Activated naive CD4-positive, alpha-beta T cell treated with anti-CD3 and anti-CD28 coated beads, Interleukin-2, amount 10 ng/mL, durations not matched to agents 5 hours and 36 hours (primary cell): Measurements from ENCODE around the gene CFAP43. TPM values are rescaled to one million over a fixed set of nuclear protein-coding genes. Genes with fewer than 3 reads are reported as not detected.

Experiments
- microRNA-seq: library from miRNA; unstranded; fragments of <30 nt; microRNA quantifications from one replicate; pipeline ENCODE4 v1.2.0, GENCODE V29; 2022; ENCODE audit warnings: borderline microRNAs expressed, borderline replicate concordance
- total RNA-seq, 2 experiments: library from RNA; stranded (reverse); gene quantifications; one replicate each; pipeline ENCODE4 v1.2.3, GENCODE V29; 2021

The CFAP43 gene, protein sequence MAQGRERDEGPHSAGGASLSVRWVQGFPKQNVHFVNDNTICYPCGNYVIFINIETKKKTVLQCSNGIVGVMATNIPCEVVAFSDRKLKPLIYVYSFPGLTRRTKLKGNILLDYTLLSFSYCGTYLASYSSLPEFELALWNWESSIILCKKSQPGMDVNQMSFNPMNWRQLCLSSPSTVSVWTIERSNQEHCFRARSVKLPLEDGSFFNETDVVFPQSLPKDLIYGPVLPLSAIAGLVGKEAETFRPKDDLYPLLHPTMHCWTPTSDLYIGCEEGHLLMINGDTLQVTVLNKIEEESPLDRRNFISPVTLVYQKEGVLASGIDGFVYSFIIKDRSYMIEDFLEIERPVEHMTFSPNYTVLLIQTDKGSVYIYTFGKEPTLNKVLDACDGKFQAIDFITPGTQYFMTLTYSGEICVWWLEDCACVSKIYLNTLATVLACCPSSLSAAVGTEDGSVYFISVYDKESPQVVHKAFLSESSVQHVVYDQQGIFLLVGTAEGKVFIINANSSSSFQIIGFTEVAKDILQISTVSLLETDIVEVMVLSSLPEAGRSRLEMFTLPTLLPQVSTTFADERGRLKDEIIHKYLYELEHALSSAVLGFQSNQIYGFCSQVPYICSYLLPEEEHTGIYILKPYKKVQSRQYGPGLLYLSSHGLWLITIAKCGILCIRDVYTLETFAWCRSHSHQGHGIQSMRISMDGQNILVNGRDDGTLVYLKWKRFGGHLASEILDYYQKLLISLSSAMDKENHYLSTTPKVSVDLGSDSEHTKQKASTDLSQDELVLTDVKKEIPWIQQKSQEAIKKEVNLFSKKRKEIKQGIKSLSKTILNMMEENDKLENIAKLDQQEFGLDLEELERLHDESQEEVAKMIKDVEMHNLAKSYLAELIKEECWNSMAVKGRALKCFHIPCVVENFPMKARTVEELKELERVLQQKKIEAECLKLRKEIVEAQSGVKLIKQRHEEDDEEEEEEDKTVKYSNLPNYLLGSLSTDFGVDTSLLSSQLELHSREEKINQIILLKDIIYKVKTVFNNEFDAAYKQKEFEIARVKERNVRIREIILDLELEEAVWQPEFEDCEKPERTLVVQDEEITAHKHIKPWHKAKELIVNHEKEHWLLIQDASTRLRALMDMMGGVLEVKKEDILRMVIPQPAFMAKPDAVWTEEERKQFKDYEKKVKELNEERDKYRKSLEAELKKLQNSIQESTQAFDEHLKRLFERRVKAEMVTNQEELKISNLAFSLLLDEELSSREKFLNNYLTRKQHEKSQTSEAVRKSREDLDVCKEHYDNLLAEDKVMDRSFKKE (N-terminal part only)
- not detected for total RNA-seq

DNA sequence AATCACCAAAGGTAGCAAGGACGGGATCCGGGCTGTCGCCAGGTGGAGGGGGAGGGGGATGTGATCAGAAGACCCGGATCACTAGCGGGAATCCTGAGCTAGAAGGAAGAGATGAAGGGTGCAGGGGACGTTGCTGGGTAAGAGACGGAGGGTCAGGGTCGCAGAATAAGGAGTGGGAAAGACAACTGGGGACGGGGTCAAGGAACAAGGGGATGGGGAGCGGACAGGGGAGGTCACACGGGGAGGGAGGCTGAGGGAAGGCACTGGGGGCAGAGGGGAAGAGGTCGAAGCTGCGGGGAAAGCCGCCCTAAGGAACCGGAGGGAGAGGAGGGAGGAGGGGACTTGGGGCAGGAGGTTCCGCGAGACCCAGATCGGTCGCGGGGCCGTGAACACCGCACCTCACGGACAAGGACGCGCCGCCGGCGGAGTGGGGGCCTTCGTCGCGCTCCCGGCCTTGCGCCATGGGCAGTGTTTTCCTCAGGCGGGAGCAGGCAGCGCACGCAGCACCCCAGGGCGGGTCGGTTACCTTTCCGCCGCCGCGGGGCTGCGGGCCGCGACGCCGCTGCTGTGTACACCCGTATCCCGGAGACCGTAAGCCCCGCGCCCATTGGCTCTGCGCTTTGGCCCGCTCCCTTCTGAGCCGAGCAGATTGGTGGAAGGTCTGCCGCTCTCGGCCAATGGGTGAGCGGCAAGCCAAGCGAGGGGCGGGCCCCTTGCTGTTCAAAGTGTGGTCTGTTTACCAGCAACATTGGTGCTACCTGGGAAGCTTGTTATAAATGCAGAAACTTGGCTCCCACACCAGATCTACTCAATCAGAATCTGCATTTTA, at the start of gene CFAP43:
CFAP43 (minus strand) TSS at position 581 of the 829 bp plus-strand sequence; CDS start at position 463, 118 bp downstream.

DNA sequence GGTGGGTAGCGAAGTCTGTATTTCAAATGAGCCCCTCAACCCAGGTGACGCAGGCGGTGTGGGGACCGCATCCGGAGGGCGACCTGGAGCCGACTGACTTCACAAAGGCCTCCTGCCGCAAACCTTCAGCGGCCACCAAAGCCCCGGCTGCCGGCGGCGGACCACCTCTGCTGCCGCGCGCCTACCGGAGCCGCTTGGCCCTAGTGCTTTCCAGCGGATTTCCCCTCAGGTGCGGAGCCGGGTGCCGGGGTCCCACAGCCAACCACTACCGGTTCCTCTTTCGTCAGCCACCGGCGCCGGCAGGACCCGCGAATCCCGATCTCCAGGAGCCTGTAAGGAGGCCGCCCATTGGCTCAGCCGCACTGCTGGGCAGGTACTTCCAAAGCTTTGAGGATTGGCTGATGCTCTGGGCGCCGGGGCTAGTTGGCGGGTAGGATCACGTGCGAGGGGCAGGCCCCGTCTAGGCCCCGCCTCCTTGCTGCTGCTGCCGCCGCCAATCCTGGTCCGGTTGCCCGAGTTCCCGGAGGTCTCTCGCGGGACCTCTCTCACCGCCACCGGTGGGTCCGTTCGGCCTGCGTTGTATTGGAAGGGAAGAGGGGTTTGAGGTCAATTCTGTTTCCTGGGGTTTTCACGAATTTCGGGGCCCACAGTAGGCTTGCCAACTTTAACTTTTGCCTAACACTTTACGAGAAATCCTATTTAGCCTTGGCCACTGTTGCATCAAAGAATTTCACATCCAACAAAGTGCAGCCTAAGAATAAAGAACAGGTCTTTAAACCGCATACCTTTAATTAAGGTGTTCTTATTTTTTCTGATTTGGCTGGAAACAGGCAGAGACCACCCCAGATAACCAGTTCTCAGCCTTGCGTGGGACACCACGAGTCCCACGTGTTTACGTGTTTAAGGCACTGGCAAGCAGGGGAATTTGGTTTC, 36.8 kb upstream of the CFAP43 start, which contains the start of gene GSTO2:
GSTO2 (plus strand) TSS at position 472 of the 933 bp plus-strand sequence. CDS start 5,732 bp downstream, outside the sequence.

DNA sequence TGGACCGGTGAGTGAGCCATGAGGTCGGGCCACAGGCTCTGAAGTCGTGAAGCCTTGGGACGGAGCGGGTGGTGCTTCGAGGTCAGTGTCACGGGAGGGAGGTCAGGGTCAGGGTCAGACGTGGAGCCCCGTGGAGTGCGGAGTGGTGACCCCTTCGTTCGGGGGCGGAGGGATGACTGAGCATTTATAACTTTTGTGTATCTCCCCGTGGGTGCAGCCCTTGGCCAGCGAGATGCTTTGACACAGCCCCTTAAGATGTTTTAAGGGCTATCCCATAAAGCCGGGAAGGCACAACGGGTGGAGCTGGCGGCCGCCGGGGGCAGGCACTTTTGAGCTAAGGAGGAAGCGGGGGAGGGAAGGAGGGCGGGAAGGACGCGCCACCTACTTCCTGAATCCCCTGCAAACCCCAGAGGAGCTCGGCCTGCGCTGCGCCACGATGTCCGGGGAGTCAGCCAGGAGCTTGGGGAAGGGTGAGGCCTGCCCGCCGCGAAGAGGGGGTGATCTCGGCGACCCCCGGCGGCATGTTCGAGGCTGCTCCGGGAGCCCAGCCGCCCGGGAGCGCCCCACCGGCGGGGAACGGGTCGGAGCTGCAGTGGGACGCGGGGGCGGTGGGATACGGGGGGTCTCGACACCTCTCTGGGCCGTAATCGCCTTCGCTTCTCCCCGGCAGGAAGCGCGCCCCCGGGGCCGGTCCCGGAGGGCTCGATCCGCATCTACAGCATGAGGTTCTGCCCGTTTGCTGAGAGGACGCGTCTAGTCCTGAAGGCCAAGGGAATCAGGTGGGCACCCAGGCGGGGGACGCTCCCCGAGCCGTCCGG, 22.5 kb upstream of the CFAP43 start, which contains the start of gene GSTO1:
GSTO1 (plus strand) TSS at position 400 of the 818 bp plus-strand sequence; CDS start at position 437, 37 bp downstream.

DNA sequence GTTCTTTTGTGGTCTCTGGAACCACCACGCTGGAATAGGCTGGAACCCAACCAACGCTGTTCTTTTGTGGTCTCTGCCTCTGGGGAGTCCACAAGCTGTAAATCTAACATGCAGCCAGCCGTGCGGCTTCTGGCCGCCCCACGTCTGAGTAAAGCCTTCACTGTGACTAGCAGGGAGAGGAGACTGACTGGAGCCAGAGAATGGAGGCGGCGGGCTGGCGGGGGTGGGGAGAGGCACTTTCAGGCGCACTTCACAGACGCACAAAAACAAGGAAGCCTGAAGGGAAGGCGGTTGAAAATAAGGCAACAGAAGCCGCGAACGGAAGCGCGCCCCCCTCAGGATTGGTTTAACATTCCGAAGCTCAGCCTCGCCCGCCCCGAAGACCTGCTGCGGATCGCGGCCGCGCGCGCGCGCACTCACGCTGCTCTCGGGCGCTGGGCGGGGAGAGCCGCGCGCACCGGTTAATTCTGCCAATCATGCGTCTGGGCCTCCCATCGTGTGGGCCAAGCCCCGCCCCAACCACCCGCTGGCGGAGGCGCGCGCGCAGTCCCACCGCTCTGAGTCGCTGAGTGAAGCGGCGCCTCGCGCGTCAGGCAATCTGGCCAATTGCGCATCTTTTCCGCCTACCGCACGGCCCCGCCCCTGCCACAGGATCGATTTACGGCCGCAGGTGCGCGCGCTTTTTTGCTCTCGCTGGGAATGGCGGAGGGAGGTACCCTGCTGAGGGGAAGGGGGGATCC, 110.5 kb downstream of the CFAP43 start, which contains the start of gene SFR1:
SFR1 (plus strand) TSS at position 687 of the 740 bp plus-strand sequence; CDS start at position 700, 13 bp downstream.

DNA sequence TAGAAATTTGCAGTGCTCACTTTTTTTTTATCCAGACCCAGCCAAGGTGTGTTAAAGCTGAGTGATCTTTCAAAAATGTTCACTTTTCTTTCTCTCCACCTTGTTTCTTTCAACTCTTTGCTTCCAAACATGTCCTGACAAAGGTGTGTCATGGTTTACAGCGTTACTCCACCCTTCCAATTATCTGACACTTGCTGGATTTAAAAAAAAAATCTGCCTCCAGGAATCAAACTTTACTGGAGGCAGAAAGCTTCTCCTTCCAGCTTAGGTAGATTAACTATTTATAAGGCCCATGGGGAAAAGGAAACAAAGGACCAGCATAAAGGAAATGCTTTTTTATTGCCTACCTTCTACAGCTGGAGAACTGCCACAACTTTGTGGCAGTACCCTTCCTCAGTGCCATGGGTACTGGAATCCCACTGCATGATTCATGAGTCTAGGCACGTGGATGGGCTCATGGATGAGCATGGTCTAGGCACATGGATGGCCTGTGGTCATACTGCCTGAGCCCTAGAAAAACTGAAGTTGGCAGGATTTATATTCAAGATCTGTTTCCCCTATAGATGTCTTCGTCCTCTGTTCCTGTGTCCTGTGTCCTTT, 146.3 kb downstream of the CFAP43 start, which contains the start of gene COL17A1:
COL17A1 (minus strand) TSS at position 80 of the 600 bp plus-strand sequence. CDS start 5,207 bp downstream, outside the sequence.

Small RNA genes within 50 kb of the gene (microRNA-seq; reads per million reads assigned to microRNA genes)
- gene MIR4482 (not detected), gene MIR609 (not detected)

Other genes starting within 250 kb of the CFAP43 start
- not detected for gene COL17A1, start 146.5 kb downstream of the CFAP43 start, total RNA-seq
- 10 to 100 TPM; 11.4 to 12.9 TPM for gene SFR1, start 110.2 kb downstream of the CFAP43 start, total RNA-seq
- 100 to 1,000 TPM in 1 of 2 experiments, 10 to 100 TPM in 1; 97.4 to 102 TPM for gene GSTO1, start 22.5 kb upstream of the CFAP43 start, total RNA-seq
- under 1 TPM; 0.72 to 0.86 TPM for gene GSTO2, start 36.8 kb upstream of the CFAP43 start, total RNA-seq
- gene ITPRIP, start 106.1 kb upstream of the CFAP43 start, total RNA-seq: 10 to 100 TPM; 23.5 to 24.1 TPM
- gene CFAP58, start 121.5 kb upstream of the CFAP43 start, total RNA-seq: under 1 TPM; 0.13 to 0.26 TPM